ENCODE measurements around the gene ARL14EPL.

Gene ARL14EPL

DNA sequence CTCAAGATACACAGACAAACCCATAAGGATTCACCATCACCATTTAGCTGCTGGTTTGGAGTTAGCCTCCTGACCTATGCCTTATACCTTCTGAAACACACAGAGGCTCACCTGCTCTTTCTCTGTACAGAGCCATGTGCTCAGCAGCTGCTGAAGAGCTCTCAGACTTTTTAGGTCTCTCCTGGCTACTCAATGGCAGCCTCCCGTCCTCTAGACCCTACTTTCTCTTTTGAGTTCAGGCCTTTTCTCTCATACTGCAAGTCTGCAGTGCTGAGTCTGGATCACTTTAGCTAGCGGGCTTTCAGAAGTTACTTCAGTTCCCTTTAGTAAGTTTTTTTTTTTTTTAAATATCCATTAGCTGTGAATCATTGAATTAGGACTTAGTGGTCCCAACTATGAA is 44.3 kb upstream of the ARL14EPL start:
- TF ChIP-seq, protein P1, sequence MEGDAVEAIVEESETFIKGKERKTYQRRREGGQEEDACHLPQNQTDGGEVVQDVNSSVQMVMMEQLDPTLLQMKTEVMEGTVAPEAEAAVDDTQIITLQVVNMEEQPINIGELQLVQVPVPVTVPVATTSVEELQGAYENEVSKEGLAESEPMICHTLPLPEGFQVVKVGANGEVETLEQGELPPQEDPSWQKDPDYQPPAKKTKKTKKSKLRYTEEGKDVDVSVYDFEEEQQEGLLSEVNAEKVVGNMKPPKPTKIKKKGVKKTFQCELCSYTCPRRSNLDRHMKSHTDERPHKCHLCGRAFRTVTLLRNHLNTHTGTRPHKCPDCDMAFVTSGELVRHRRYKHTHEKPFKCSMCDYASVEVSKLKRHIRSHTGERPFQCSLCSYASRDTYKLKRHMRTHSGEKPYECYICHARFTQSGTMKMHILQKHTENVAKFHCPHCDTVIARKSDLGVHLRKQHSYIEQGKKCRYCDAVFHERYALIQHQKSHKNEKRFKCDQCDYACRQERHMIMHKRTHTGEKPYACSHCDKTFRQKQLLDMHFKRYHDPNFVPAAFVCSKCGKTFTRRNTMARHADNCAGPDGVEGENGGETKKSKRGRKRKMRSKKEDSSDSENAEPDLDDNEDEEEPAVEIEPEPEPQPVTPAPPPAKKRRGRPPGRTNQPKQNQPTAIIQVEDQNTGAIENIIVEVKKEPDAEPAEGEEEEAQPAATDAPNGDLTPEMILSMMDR (conservative IDR thresholded peaks at IDR 0.05; ENCODE audit: low read length) = no peak
- TF ChIP-seq EZH2phosphoT487 (IDR thresholded peaks at IDR 0.05; ENCODE audit: borderline replicate concordance) = no peak
- Histone ChIP-seq H2AFZ (ENCODE audit: low read length) (no peak overlapping the region), H3K4me2 (ENCODE audit: low read depth, low read length, poor library complexity, severe bottlenecking) (no peak overlapping the region), H3K27me3 (ENCODE audit: insufficient read depth, low read length, poor library complexity, severe bottlenecking) (no peaks in the 10 kb centered on the region), H3K4me1 (ENCODE audit: insufficient read depth, low read length, poor library complexity, severe bottlenecking) (no peaks in the 10 kb centered on the region), H3K9me2 (replicated peaks; ENCODE audit: low read depth, low read length) (no peaks in the 10 kb centered on the region), H4K20me1 (ENCODE audit: insufficient read depth, low read length, poor library complexity, severe bottlenecking) (no peaks in the 10 kb centered on the region), H3F3A (ENCODE audit: low read depth) (no peaks in the 10 kb centered on the region), H3K4me3 (ENCODE audit: low read length, poor library complexity, severe bottlenecking) (no peak overlapping the region), H3K36me3 (ENCODE audit: insufficient read depth, low read length) (no peaks in the 10 kb centered on the region), H3K9ac (ENCODE audit: low read depth, low read length, poor library complexity, severe bottlenecking) (no peak overlapping the region), H3K79me2 (ENCODE audit: insufficient read depth, low read length) (no peaks in the 10 kb centered on the region), H3K9me3 (ENCODE audit: insufficient read depth, low read depth, low read length) (no peaks in the 10 kb centered on the region)

DNA sequence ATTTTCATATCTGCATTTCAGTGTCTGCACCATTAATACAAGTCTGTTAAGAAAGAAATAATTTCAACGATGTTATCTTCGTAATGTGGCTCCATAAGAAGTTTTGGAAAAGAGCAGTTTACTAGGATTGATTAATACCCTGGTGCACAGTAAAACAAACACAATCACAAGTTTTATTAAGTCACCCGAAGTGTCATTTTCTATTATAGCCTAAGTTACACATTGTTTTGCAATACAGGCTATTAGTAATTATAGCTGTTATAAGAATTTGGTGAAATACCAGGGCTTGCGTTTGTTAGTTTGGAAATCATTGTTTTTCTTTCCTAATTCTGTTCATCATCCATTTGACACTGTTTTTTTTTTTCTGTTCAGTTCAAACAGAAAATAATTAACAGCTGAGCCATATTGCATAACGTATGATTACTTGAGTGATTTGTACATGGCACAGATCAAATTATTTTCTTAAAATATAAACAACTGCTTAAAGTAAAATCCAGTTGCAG is 39.4 kb upstream of the ARL14EPL start:
- TF ChIP-seq EZH2phosphoT487 (IDR thresholded peaks at IDR 0.05; ENCODE audit: borderline replicate concordance) = no peak
- TF ChIP-seq, protein P1 (conservative IDR thresholded peaks at IDR 0.05; ENCODE audit: low read length) = no peak

DNA sequence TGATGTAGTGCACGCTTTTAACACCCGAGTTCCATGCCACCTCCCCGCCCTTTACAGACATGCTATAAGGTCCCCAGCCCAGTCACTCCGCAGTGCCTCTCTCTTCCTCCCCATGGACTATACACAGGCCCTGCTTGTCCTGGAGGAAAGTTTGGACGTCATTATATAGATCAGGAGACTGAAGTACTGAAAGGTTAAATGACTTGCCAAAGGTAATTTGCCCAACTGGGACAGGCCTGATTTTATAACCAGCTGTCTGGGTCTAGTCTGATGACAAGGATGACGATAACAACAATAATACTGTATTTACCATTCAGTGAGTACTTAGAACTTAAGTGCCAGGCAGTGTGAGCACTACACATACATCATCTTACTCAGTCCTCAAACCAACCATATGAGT is 36.9 kb upstream of the ARL14EPL start:
- Histone ChIP-seq H3K36me3 (ENCODE audit: insufficient read depth, low read length) (no peaks in the 10 kb centered on the region), H3K9me2 (replicated peaks; ENCODE audit: low read depth, low read length) (no peaks in the 10 kb centered on the region), H3K4me3 (ENCODE audit: low read length, poor library complexity, severe bottlenecking) (no peak overlapping the region), H3K4me2 (ENCODE audit: low read depth, low read length, poor library complexity, severe bottlenecking) (no peak overlapping the region), H2AFZ (ENCODE audit: low read length) (no peak overlapping the region), H3K9me3 (ENCODE audit: insufficient read depth, low read depth, low read length) (no peaks in the 10 kb centered on the region), H4K20me1 (ENCODE audit: insufficient read depth, low read length, poor library complexity, severe bottlenecking) (no peaks in the 10 kb centered on the region), H3K4me1 (ENCODE audit: insufficient read depth, low read length, poor library complexity, severe bottlenecking) (no peaks in the 10 kb centered on the region), H3K9ac (ENCODE audit: low read depth, low read length, poor library complexity, severe bottlenecking) (no peak overlapping the region), H3K79me2 (ENCODE audit: insufficient read depth, low read length) (no peaks in the 10 kb centered on the region), H3F3A (ENCODE audit: low read depth) (no peaks in the 10 kb centered on the region), H3K27me3 (ENCODE audit: insufficient read depth, low read length, poor library complexity, severe bottlenecking) (no peaks in the 10 kb centered on the region)
- no peak for TF ChIP-seq EZH2phosphoT487 (IDR thresholded peaks at IDR 0.05; ENCODE audit: borderline replicate concordance)
- TF ChIP-seq, protein P1 (conservative IDR thresholded peaks at IDR 0.05; ENCODE audit: low read length) = no peak

More for the DNA sequence above, 39.4 kb upstream of the ARL14EPL start:
- Histone ChIP-seq H3K9ac (ENCODE audit: low read depth, low read length, poor library complexity, severe bottlenecking) (no peak overlapping the region), H3K4me2 (ENCODE audit: low read depth, low read length, poor library complexity, severe bottlenecking) (no peak overlapping the region), H3K36me3 (ENCODE audit: insufficient read depth, low read length) (no peaks in the 10 kb centered on the region), H3K79me2 (ENCODE audit: insufficient read depth, low read length) (no peaks in the 10 kb centered on the region), H3K4me1 (ENCODE audit: insufficient read depth, low read length, poor library complexity, severe bottlenecking) (no peaks in the 10 kb centered on the region), H3K9me3 (ENCODE audit: insufficient read depth, low read depth, low read length) (no peaks in the 10 kb centered on the region), H3K4me3 (ENCODE audit: low read length, poor library complexity, severe bottlenecking) (no peak overlapping the region), H3K9me2 (replicated peaks; ENCODE audit: low read depth, low read length) (no peaks in the 10 kb centered on the region), H3K27me3 (ENCODE audit: insufficient read depth, low read length, poor library complexity, severe bottlenecking) (no peaks in the 10 kb centered on the region), H3F3A (ENCODE audit: low read depth) (no peaks in the 10 kb centered on the region), H4K20me1 (ENCODE audit: insufficient read depth, low read length, poor library complexity, severe bottlenecking) (no peaks in the 10 kb centered on the region), H2AFZ (ENCODE audit: low read length) (no peak overlapping the region)

Data from Loucy (cell line).